ENCODE results near the gene HK1. TPM values are rescaled to one million over a fixed set of nuclear protein-coding genes. Genes with fewer than 3 reads are reported as not detected.

Gene HK1
- total RNA-seq, 2 donors from 2014 or later: 38.0 to 78.8 TPM

GRCh38 chr10:69428165-69428564 lies 149.9 kb downstream of the HK1 start:
- Histone ChIP-seq H3K36me3 (ENCODE audit: control insufficient read depth, insufficient read depth, low read length) (no peaks in the 10 kb centered on the region), H3K4me3 (ENCODE audit: low read length) (no peak overlapping the region), H3K27me3 (ENCODE audit: control insufficient read depth, insufficient read depth, low read length, poor library complexity, severe bottlenecking) (no peaks in the 10 kb centered on the region), H3K9me3 (ENCODE audit: control insufficient read depth, low read length) (no peaks in the 10 kb centered on the region), H3K4me1 (ENCODE audit: control insufficient read depth, insufficient read depth, low read length) (no peaks in the 10 kb centered on the region), H3K9ac (ENCODE audit: extremely low read depth, low read length, poor library complexity, severe bottlenecking) (no peak overlapping the region), H3K27ac (ENCODE audit: low read depth, low read length) (no peak overlapping the region)
- Mint-ChIP-seq H3K36me3 (ENCODE audit: low read depth) (no peaks in the 10 kb centered on the region), H3K9me3 (no peaks in the 10 kb centered on the region), H3K27me3 (ENCODE audit: insufficient read depth) (peaks cover 3% of the 10 kb centered on the region), H3K27ac (no peak overlapping the region), H3K4me1 (no peaks in the 10 kb centered on the region), H3K4me3 (no peak overlapping the region)
- 79 to 80% methylated on average over 7 to 8 of the region's 8 CpGs for WGBS, 2 experiments (ENCODE audit: insufficient coverage in 1 of 2, insufficient read length in 1 of 2)
- no peak for DNase-seq
- TF ChIP-seq CTCF (conservative IDR thresholded peaks at IDR 0.05): no peak

GRCh38 chr10:69434169-69434568 lies 155.9 kb downstream of the HK1 start:
- H3K4me1 ChIP-seq (ENCODE audit: control insufficient read depth, insufficient read depth, low read length): no peaks in the 10 kb centered on the region
- no peak overlapping the region for H3K27ac ChIP-seq (ENCODE audit: low read depth, low read length)
- H3K36me3 ChIP-seq (ENCODE audit: control insufficient read depth, insufficient read depth, low read length): no peaks in the 10 kb centered on the region

GRCh38 chr10:69434926-69435325 lies 156.6 kb downstream of the HK1 start:
- no peak overlapping the region for H3K4me3 ChIP-seq (ENCODE audit: low read length)
- Mint-ChIP-seq H3K27me3 (ENCODE audit: insufficient read depth) (peaks cover 28% of the 10 kb centered on the region), H3K4me3 (no peak overlapping the region), H3K4me1 (peaks cover 4% of the 10 kb centered on the region), H3K27ac (no peak overlapping the region), H3K9me3 (no peaks in the 10 kb centered on the region), H3K36me3 (ENCODE audit: low read depth) (no peaks in the 10 kb centered on the region)
- WGBS, 2 experiments (ENCODE audit: insufficient coverage in 1 of 2, insufficient read length in 1 of 2): 92 to 94% methylated on average over 7 to 11 of the region's 11 CpGs
- H3K27me3 ChIP-seq (ENCODE audit: control insufficient read depth, insufficient read depth, low read length, poor library complexity, severe bottlenecking): no peaks in the 10 kb centered on the region
- H3K27ac ChIP-seq (ENCODE audit: low read depth, low read length): no peak overlapping the region
- no peaks in the 10 kb centered on the region for H3K4me1 ChIP-seq (ENCODE audit: control insufficient read depth, insufficient read depth, low read length)
- TF ChIP-seq CTCF (conservative IDR thresholded peaks at IDR 0.05): no peak
- no peak overlapping the region for H3K9ac ChIP-seq (ENCODE audit: extremely low read depth, low read length, poor library complexity, severe bottlenecking)
- no peaks in the 10 kb centered on the region for H3K9me3 ChIP-seq (ENCODE audit: control insufficient read depth, low read length)
- no peaks in the 10 kb centered on the region for H3K36me3 ChIP-seq (ENCODE audit: control insufficient read depth, insufficient read depth, low read length)
- no peak for DNase-seq

More at GRCh38 chr10:69434169-69434568, 155.9 kb downstream of the HK1 start:
- Mint-ChIP-seq H3K36me3 (ENCODE audit: low read depth) (no peaks in the 10 kb centered on the region), H3K27ac (no peak overlapping the region), H3K27me3 (ENCODE audit: insufficient read depth) (peaks cover 25% of the 10 kb centered on the region), H3K4me1 (no peaks in the 10 kb centered on the region), H3K9me3 (no peaks in the 10 kb centered on the region), H3K4me3 (no peak overlapping the region)
- Histone ChIP-seq H3K9me3 (ENCODE audit: control insufficient read depth, low read length) (no peaks in the 10 kb centered on the region), H3K27me3 (ENCODE audit: control insufficient read depth, insufficient read depth, low read length, poor library complexity, severe bottlenecking) (no peaks in the 10 kb centered on the region), H3K9ac (ENCODE audit: extremely low read depth, low read length, poor library complexity, severe bottlenecking) (no peak overlapping the region), H3K4me3 (ENCODE audit: low read length) (no peak overlapping the region)
- TF ChIP-seq CTCF (conservative IDR thresholded peaks at IDR 0.05): no peak
- 57 to 88% methylated on average over 1 to 2 of the region's 2 CpGs for WGBS, 2 experiments (ENCODE audit: insufficient coverage in 1 of 2, insufficient read length in 1 of 2)
- DNase-seq: no peak
